Astrocyte of the spinal cord (primary cell): Measurements from ENCODE around the gene LRRTM4.

ENCODE experiments used
- DNase-seq: peaks from one replicate; pipeline ENCODE4 v3.0.0; 2011; ENCODE audit warnings: low read depth, low spot score
- H3K4me3 ChIP-seq: 2 replicates; pipeline ENCODE4 v1.5.1; 2011; ENCODE audit warnings: low read depth, mild to moderate bottlenecking, low read length, moderate library complexity
- in situ Hi-C: cut with HindIII; loops from 2 replicates; pipeline ENCODE4 v1.10.0; 2017; ENCODE audit warnings: low sequenced_read_pairs
- TF ChIP-seq, protein P1 (sequence below): IDR thresholded peaks from 2 replicates; pipeline ENCODE4 v1.5.1; 2012; ENCODE audit warnings: low read depth, mild to moderate bottlenecking, low read length, inconsistent platforms

The LRRTM4 gene

GRCh38 chr2:77387324-77387723 lies 134.9 kb downstream of the LRRTM4 start:
- H3K4me3 ChIP-seq, result no peak overlapping the region
- in situ Hi-C loops, result no loop called here
- DNase-seq, result no peak
- TF ChIP-seq, protein P1, sequence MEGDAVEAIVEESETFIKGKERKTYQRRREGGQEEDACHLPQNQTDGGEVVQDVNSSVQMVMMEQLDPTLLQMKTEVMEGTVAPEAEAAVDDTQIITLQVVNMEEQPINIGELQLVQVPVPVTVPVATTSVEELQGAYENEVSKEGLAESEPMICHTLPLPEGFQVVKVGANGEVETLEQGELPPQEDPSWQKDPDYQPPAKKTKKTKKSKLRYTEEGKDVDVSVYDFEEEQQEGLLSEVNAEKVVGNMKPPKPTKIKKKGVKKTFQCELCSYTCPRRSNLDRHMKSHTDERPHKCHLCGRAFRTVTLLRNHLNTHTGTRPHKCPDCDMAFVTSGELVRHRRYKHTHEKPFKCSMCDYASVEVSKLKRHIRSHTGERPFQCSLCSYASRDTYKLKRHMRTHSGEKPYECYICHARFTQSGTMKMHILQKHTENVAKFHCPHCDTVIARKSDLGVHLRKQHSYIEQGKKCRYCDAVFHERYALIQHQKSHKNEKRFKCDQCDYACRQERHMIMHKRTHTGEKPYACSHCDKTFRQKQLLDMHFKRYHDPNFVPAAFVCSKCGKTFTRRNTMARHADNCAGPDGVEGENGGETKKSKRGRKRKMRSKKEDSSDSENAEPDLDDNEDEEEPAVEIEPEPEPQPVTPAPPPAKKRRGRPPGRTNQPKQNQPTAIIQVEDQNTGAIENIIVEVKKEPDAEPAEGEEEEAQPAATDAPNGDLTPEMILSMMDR, result no peak

DNA sequence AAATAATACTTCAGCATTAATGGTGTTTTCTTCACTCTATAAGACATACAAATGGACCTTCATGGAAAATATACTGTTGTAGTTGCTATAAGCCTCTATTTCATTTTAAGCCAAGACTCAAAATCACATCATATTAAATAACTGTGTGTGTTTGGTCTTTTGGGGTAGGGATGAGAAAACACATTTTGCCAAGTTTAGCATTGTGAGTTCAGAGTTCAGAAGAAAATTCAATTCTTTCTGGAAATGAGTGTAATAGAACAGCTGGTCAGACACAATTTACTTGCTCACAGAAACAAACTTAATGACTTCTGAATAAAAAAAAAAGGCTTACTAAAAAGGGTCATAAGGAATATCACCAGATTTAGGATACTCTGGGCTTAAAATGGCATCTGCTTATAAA lies 149.5 kb downstream of the LRRTM4 start:
- DNase-seq, result no peak
- no peak overlapping the region for H3K4me3 ChIP-seq
- TF ChIP-seq, protein P1, result no peak
- in situ Hi-C loops, result no loop called here

DNA sequence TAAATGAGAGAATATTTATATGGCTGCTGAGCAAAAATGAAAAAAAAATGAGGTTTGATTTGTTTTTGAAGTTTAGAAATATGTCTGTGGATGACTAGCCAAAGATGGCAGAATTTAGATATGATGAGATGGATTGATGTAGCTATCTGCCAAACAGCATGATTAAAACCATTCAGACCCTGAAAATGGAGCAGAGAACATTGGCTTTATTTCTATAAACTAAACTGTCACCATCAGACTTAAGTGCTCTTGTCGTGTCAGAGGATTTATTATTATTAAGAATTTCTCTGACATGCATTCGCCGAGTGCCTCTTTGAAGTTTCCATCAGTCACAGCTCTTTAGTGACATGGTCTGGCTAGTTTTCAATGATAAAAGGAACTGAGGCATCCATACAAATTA lies 151.7 kb downstream of the LRRTM4 start:
- DNase-seq, result no peak
- TF ChIP-seq, protein P1, result no peak
- in situ Hi-C loops, result no loop called here
- no peak overlapping the region for H3K4me3 ChIP-seq

DNA sequence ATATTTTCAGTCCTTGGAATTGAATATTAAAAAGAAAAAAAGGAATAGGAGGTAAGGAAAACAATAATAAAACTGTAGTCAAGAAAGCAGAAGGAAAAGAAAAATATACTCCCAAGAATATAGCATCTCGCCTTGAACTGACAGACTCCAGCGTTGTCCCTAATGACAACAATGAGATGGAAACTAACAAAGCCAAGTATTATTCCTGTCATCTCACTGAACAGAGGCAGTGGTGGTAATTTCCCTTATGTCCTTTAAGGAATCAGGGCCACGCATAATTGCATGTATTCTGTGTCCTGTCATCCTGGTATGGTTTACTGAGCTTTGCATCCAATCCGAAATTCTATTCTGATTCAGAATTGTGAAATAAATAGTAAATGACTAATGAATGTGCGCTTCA lies 158.9 kb downstream of the LRRTM4 start:
- TF ChIP-seq, protein P1, result no peak
- no peak for DNase-seq
- no peak overlapping the region for H3K4me3 ChIP-seq
- in situ Hi-C loops, result no loop called here

DNA sequence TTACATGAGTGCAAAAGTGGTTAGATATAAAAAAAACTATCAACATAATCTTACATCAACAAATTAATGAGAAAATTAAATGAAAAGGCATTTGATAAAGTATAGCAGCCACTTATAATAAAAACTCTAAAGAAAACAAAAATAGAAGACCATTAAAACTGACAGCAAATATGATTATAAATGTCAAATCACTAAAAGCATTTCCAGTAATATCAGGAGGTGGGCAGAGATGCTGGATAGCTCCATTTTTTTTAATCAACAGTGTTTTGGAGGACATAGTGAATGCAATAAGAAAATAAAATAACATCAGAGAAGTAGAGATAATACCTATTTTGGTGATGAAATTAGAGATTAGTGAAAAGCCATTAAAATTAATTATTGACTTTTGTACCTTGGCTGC lies 173.4 kb downstream of the LRRTM4 start:
- in situ Hi-C loops, result no loop called here
- no peak overlapping the region for H3K4me3 ChIP-seq
- no peak for DNase-seq
- TF ChIP-seq, protein P1, result no peak

GRCh38 chr2:77336013-77336412 lies 186.2 kb downstream of the LRRTM4 start:
- TF ChIP-seq, protein P1, result no peak
- no peak overlapping the region for H3K4me3 ChIP-seq
- no peak for DNase-seq
- in situ Hi-C loops, result no loop called here
